GM12891 (cell line): ENCODE measurements around the gene CLMP.
A peak's percentile ranks its signal among the peaks of the same experiment; 100 is the strongest.

Experiments
- DNase-seq: peaks from one replicate; pipeline ENCODE4 v3.0.0; 2011; ENCODE audit warnings: low spot score; ENCODE audit not compliant: insufficient read length
- FAIRE-seq: peaks from 2 replicates; lab custom pipeline; 2011; peaks lifted over from hg19 to GRCh38; lab: Jason Lieb, UNC
- PAX5 ChIP-seq: IDR thresholded peaks from 2 replicates; pipeline ENCODE4 v1.6.1; 2011; ENCODE audit warnings: low read length, moderate library complexity, mild to moderate bottlenecking; ENCODE audit not compliant: insufficient read depth, severe bottlenecking
- POLR2A ChIP-seq: IDR thresholded peaks from 2 replicates; pipeline ENCODE4 v1.6.1; 2011; ENCODE audit warnings: low read depth, low read length, control low read depth
- POLR2AphosphoS5 ChIP-seq: IDR thresholded peaks from 2 replicates; pipeline ENCODE4 v1.6.1; 2011; ENCODE audit warnings: low read depth, low read length, control low read depth
- POU2F2 ChIP-seq: IDR thresholded peaks from 2 replicates; pipeline ENCODE4 v1.6.1; 2011; ENCODE audit warnings: low read depth, mild to moderate bottlenecking, control low read depth, low read length, moderate library complexity
- SPI1 ChIP-seq: IDR thresholded peaks from 2 replicates; pipeline ENCODE4 v1.6.1; 2011; ENCODE audit warnings: low read depth, low read length, control low read depth
- TAF1 ChIP-seq: IDR thresholded peaks from 2 replicates; pipeline ENCODE4 v1.6.1; 2011; ENCODE audit warnings: low read depth, low read length, control low read depth

The CLMP gene

DNA sequence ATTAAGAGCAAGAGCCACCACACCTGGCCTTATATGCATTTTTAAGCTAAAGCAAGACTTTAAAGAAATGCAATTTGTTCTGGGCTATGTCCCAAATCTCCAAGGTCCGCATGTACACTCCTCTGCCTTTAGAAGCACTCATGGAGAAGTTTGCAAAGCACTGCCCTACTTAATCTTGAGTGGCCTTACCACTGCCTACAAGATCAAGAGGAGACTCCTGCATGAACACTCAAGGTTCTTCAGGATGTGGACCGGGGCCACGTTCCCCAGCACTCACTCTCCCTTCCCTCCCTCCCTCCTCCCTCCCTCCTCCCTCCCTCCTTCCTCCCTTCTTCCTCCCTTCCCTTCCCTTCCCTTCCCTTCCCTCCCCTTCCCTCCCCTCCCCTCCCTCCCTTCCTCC, 69.9 kb downstream of the CLMP start:
- no peak for DNase-seq
- no peak for TF ChIP-seq SPI1
- no peak for TF ChIP-seq POLR2AphosphoS5
- no peak for TF ChIP-seq TAF1
- no peak for TF ChIP-seq POU2F2
- no peak for TF ChIP-seq POLR2A
- TF ChIP-seq PAX5, result no peak
- no peak for FAIRE-seq

DNA sequence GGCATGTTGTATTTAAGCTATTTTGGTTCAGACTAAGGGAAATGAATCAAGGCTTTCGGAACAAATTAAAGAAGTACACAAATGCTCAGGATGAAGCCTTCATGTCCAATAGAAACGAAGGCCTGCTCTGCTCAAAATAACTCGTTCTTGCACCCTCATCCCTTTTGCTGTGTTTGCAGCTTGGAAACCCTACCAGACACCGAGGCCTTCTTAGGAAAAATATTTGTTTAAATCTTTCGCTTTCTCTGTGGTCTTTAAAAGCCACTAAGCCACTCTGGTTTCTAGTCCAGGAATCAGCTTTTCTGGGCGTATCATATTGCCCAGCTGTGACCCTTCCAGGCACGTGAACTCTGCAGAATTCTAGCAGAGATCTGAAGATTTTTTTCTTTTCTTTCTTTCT, 72.2 kb downstream of the CLMP start:
- FAIRE-seq, result no peak
- no peak for DNase-seq
- TF ChIP-seq SPI1 (no peak), TAF1 (no peak), PAX5 (no peak), POLR2A (no peak), POLR2AphosphoS5 (no peak), POU2F2 (no peak)

DNA sequence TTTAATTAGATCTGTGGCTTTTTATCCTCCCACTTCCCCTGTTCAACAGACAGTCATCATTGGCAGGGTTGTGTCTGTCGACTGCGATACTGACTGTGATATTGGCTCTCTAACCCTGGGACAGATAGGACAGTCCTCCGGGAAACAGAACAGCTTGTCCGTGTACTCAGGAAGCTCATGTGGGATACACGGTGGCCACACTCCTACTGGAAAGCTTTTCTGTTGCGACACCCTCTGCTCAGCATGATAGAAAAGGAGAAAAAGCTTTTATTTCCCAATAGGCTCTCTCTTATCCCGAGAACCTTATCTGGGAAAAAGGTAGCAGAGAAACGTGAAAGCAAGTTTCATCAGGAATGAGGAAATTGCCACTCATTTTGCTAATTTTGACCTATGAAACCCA, 72.7 kb downstream of the CLMP start:
- FAIRE-seq, result no peak
- TF ChIP-seq POLR2AphosphoS5 (no peak), POLR2A (no peak), POU2F2 (no peak), TAF1 (no peak), PAX5 (no peak), SPI1 (no peak)
- no peak for DNase-seq

DNA sequence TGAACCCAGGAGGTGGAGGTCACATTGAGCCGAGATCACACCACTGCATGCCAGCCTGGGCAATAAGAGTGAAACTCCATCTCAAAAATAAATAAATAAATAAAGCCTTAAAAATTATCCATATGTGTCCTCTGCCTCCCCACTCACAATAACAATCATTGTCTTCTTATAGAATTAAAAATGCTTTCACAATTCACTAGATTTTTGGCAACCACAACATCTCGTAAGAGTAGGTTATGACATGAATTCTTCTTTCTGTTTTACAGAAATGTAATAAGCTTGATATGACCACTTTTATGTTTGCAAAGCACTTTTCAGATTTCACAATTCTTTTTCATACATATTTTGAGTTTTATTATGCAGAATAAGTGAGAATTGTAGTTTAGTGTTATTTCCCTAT, 78.6 kb downstream of the CLMP start:
- no peak for DNase-seq
- TF ChIP-seq POLR2A, result no peak
- TF ChIP-seq PAX5, result no peak
- no peak for TF ChIP-seq POU2F2
- no peak for TF ChIP-seq SPI1
- no peak for TF ChIP-seq TAF1
- no peak for TF ChIP-seq POLR2AphosphoS5
- FAIRE-seq, result no peak

DNA sequence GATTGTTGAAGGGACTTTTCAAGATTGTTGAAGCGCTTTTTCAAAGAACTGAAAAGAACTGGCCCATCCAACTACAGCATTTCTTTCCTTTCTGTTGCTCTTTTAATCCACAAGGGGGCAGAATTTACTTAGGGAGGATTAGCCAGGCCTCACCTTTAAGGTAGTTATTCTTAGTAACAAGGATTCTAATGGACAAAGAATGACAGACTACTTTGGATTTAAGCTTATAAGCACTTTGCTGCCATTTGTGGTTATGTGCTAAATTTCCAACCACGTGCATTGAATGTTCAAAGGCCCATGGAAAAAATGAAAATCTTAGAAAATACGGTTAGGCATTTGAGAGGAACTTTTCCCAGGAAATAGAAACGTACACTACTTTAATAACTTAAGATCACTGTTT, 83.6 kb downstream of the CLMP start:
- FAIRE-seq (no peak), DNase-seq (peak; percentile 44)
- TF ChIP-seq PAX5 (no peak), POLR2AphosphoS5 (no peak), POLR2A (no peak), TAF1 (no peak), SPI1 (no peak), POU2F2 (no peak)

DNA sequence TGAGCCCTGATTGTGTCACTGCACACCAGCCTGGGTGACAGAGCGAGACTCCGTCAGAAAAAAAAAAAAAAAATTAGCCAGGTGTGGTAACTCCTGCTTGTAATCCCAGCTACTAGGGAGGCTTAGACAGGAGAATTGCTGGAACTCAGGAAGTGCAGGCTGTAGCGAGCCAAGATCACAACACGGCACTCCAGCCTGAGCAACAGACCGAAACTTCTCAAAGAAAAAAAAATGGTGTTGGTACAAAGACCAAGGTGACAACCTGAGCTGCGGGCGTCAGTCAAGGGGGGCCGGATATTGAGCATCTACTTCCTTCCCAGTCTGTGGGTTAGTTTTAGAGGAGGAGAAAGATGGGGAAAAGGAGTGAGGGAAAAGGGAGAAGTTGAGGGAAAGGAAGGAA, 84.7 kb downstream of the CLMP start:
- DNase-seq, result no peak
- FAIRE-seq, result no peak
- TF ChIP-seq SPI1 (no peak), POLR2A (no peak), POLR2AphosphoS5 (no peak), POU2F2 (no peak), PAX5 (no peak), TAF1 (no peak)

DNA sequence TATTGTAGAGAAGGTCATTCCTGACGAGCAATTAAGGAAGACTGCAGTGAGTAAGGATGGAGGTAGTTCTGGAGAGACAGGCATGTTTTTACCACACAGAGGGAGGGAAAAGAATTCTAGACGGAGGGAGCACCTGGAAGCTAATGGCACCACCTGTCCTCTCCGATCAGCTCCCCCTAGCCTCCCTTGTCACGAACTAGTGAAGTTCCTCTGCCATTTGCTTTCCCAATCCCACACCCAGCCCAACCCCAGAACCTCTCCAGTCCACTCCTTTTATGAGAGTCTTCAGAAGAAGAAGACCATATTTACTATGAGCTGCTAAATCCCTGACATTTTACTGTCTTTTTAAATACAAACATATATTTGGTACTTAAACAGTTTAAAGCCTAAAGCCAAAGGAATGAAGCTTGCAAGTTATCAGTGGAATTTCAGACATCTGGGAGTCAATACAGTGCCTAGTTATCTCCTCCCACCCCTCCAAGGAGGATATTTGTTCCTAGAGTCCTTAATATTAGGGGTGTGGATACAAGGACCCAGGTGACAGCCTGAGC, 87.0 kb downstream of the CLMP start:
- DNase-seq (no peak), FAIRE-seq (no peak)
- TF ChIP-seq POLR2A (no peak), POU2F2 (no peak), SPI1 (no peak)

DNA sequence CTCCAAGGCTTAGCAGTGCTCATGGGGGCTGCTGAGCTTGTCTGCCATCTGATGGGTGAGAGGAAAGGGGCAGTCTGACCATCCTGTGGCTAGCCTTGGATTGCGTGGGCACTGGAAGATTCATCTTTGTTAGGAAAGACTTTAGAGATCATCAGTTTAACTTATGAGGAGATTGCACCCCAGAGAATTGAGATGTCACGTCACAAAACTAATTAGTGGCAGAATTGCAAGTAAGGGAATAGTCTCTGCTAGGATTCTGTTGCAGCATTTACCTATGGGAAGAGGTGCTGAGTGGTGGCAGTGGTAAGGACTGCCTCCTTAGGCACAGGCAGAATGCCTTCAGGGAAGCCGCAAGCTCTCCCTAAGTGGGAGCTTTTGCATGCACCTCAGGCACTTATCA, 90.4 kb downstream of the CLMP start:
- FAIRE-seq (no peak), DNase-seq (no peak)
- TF ChIP-seq POLR2AphosphoS5 (no peak), POLR2A (no peak), SPI1 (no peak), PAX5 (no peak), POU2F2 (no peak), TAF1 (no peak)

DNA sequence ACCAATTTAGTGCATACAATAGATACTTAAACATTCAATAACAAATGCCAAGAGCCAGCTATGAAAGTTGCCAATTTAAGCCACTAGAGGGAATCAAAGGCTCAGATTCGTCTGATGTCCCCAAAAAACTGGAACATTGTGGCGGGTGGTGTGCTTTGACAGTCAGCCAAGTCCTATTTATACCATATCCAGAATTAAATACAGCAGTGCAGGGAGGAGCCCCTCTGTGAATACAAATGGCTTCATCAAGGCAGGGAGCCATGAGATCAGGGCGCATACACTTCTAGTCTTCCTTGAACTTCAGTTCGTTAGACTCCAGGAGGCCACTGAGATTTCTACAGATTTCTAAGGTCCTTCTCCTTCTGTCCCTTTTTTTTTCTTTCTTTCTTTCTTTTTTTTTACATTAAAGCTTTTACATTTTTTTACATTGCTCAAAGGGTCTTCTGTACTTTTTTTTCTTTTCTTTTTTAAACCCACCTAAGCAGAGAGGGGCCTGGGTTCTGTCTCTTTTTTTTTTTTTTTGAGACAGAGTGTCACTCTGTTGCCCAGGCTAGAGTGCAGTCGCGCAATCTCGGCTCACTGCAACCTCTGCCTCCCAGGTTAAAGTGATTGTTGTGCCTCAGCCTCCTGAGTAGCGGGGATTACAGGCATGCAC, 91.6 kb downstream of the CLMP start:
- FAIRE-seq, result peak; percentile 74
- TF ChIP-seq SPI1 (no peak), PAX5 (no peak), TAF1 (no peak), POLR2A (no peak), POU2F2 (no peak), POLR2AphosphoS5 (no peak)
- peak; percentile 30 for DNase-seq

DNA sequence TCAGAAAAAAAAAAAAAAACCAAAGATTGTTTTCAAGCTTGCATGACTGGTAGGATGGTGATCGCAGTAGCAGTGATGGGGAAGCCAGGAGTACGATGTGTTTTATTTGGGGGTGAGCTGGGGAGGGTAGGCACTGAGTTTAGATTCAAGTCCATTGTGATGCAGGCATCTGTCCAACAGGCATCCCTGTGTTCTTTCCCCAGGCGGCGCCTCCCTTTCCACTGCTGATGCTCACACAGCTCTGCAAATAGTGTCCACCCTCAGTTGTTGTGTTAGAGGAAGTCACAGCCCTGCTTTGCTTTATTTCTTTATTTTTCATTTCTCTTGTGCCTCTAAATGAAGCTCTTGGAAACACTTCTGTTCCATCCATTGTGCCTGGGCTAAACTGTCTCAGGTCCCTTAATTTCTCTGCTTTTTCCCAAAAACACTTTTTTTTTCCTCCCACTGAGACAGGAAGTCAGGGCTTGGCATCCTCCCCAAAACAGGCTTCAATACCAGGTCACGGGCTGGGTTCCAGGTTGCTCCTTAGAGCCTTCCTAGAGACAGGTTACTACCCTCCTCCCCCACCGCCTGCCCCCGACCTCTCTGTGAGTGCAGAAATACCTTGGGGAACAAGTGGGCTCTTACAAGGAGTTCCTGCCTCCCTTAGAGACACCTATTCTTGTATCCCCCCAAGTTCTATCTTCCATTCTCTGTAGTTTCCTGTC, 94.5 kb downstream of the CLMP start:
- DNase-seq (no peak), FAIRE-seq (no peak)
- TF ChIP-seq SPI1, result no peak
- no peak for TF ChIP-seq POLR2A
- no peak for TF ChIP-seq PAX5
- no peak for TF ChIP-seq POLR2AphosphoS5
- no peak for TF ChIP-seq POU2F2
- no peak for TF ChIP-seq TAF1
